Right renal pelvis (tissue), 4 donors: Measurements from ENCODE around the gene PALM3. TPM values are rescaled to one million over a fixed set of nuclear protein-coding genes. Genes with fewer than 3 reads are reported as not detected.
A peak's percentile ranks its signal among the peaks of the same experiment; 100 is the strongest.
"Not testable (repeated sequence)": the region's sequence is repeated elsewhere in the genome, so short reads cannot be mapped to it uniquely, and the experiment has no call there.

Source experiments
- DNase-seq, 4 donors: peaks; one replicate each; pipeline ENCODE4 v3.0.0-alpha.2; 2013; ENCODE audit warnings: low read depth in 4 of 4, low spot score in 3 of 4, missing footprints in 1 of 4
- polyA plus RNA-seq, 4 donors: library from polyadenylated mRNA; unstranded; fragments of 120-200 nt; gene quantifications; one replicate each; pipeline ENCODE4 v1.2.1, GENCODE V29; 2013; ENCODE audit not compliant: insufficient read length in 4 of 4

PALM3 gene
- polyA plus RNA-seq, 4 donors: 19.0 to 27.1 (median 21.5) TPM

DNA sequence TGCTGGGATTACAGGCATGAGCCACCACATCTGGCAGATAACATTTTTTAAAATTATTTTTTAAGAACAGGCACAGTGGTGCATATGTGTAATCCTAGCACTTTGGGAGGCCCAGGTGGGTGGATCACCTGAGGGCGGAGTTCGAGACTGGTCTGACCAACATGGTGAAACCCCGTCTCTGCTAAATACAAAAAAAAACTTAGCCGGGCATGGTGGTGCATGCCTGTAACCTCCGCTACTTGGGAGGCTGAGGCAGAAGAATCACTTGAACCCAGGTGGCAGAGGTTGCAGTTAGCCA, 631 bp upstream of the PALM3 start:
- no peak for DNase-seq

- no peak for DNase-seq
Measured at GRCh38 chr19:14061081-14061749, 661 bp downstream of the PALM3 start.

DNA sequence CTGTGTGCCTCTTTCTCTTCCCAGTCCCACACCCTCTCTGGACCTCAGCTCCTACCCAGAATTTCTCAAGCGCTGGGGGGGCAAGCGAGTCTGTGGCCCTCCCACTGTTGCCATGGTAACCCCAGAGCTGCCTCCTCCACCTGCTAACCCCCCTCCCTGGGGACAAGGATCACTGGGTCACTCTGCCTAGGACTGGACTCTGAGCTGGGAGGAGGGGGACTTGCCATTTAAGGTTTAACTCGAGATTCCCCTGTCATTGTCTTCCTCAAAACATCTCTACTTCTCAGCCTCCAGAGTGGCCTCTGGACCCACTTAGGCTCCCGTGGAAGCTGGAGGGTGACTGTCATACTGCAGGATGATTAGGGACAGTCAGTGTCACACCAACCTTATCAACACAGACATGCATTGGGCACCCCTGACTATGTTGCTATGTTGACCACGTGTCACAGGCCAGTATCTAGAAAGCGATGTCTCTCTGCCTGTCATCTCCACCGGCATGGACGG, 2.2 kb downstream of the PALM3 start:
- DNase-seq: no peak

GRCh38 chr19:14059093-14059480, 2.8 kb downstream of the PALM3 start:
- no peak for DNase-seq

DNA sequence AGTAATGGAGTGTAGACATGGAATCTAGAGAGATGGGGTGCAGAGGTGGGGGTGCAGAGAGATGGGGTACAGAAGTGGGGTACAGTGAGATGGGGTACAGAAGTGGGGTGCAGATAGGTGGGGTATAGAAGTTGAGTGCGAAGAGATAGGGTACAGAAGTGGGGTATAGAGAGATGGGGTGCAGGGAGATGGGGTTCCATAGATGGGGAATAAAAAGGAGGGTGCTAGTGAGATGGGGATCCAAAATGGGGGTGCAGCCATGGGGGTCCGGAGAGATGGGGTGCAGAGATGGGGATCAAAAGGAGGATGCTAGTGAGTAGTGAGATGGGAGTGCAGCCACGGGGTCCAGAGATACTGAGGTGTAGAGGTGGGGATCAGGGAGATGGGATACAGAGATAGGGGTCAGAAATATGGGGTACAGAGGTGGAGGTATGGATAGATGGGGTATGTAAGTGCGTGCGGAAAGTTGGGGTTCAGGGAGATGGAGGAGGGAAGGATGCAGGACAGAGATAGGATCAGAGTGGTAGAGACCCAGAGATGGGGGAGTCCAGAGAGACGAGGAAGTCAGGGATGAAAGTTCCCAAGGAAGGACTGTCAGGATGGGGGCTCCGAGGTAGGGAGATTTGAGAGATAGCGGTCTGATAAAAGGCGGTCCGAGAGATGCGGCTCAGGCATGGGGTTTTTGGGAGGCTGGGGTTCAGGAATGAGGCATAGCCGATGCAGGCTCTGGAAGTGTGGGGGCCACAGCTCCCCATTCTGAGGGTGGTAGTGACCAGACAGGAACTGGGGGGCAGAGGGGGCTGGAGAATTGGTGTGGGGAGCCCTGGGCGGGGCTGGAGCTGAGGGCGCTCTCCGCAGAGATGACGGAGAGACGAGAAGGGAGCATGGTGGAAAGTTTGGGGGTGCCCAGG, 3.4 kb downstream of the PALM3 start:
- no peak for DNase-seq

DNA sequence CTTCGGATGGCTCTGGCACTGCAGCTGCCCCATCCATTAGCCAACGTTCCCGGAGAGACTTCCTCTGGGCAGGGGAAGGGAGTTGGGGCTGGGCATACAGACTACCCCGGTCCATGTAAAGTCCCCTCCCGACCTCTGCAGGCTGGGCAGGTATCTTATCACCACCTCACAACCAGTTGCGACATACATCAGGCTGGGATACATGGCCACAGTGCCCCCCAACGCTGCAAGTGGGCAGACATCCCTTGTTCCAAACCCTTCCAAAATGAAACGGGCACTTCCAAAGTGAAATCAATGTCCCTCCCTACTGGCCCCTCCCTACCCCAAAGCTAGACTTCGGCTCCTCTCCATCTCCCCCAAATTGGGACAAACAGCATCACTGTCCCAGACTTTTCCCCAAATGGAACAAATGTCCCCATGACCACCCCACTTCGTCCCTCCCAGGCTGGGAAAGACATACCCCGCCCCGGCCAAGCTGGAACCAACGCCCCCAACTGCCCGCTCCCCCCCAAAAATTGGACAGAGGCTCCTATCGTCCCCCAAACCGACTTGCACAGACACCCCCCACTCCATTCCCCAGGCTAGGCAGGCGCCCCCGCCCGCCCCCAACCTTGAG, 5.0 kb downstream of the PALM3 start:
- DNase-seq: no peak

GRCh38 chr19:14056069-14056666, 5.7 kb downstream of the PALM3 start:
- DNase-seq: no peak

DNA sequence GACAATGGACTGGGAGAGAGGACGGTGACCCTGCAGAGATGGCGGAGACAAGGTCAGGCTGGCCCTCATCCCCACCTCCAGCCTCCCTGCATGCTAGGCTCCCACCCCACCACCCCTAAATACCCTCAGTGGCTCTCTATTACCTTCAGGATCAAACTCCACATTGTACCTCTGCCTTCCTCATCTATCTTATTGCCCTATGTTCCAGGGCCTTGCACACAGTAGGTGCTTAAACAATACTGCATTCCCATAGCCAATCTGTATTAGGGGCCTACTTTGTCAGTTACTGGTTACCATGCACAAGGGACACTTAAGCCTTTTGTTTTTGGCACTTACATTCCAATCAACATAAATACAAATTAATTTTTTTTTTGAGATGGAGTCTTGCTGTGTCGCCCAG, 6.5 kb downstream of the PALM3 start:
- DNase-seq: no peak

DNA sequence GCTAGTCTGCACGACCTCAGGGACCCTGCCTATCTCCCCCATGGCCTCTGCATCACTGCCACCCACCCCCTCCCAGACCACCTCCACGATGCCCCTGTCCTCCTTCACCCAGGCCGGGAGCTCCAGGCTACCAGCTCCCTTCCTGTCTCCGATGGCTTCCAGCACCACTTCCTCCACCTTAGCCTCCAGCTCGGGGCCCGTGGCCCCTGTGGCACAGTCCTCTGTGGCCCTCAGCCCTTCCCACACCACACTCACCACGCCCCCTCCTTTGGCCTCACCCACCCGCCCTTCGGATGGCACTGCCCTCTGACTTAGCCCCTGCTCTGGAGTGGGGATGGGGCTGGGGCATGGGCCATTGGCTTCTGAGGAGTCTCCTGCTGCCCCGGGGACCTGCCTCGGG, 7.2 kb downstream of the PALM3 start:
- DNase-seq: no peak

DNA sequence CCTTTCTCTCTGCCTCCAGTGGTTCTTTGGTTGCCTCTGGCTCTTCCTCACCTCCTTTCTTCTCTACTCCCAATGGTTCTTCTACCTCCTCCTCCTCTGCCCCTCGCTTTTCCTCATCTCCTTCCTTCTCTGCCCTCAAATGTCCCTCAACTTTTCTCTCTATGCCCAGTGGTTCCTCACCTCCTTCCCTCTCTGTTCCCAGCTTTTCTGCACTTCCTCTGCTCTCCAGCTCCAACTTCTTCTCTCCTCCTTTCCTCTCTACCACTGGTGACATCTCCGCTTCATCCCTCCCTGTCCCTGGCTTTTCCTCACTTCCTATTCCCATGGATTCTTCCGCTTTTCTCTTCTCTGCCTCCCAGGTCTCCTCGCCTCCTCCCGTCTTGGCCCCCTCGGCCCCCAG, 7.8 kb downstream of the PALM3 start:
- no peak for DNase-seq

DNA sequence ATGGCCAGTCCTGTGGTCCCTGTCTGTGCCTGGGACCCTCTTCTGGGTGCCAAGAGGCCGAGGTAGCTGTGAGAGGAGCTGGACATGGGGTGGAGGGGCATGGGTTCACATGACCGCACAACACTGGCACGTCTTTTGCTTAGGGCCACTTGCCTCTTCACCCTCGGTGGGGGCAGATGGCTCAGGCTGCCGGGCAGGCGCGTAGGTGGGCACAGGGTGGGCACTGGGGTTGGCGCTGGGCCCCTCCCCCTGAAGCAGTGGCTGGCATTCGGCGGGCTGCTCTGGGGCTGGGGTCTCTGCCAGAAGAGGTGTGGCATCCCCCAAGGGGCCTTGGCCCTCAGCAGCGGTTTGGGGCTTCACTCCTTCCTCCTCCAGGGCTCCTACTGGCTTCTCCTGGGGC, 8.4 kb downstream of the PALM3 start:
- no peak for DNase-seq

GRCh38 chr19:14053032-14053431, 8.8 kb downstream of the PALM3 start:
- DNase-seq: no peak

DNA sequence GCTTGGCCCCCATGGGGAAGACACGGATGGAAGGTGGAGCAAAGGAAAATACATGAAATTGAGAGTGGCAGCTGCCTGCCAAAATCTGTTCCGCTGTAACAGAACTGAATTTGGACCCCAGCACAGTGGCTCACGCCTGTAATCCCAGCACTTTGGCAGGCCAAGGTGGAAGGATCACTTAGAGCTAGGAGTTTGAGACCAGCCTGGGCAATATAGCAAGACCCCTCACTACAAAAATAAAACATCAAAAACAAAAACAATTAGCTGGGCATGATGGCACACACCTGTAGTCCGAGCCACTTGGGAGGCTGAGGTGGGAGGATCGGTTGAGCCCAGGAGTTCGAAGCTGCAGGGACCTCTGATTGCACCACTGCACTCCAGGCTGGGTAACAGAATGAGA, 9.4 kb downstream of the PALM3 start:
- DNase-seq: no peak

GRCh38 chr19:14051980-14052379, 9.9 kb downstream of the PALM3 start:
- DNase-seq: no peak

DNA sequence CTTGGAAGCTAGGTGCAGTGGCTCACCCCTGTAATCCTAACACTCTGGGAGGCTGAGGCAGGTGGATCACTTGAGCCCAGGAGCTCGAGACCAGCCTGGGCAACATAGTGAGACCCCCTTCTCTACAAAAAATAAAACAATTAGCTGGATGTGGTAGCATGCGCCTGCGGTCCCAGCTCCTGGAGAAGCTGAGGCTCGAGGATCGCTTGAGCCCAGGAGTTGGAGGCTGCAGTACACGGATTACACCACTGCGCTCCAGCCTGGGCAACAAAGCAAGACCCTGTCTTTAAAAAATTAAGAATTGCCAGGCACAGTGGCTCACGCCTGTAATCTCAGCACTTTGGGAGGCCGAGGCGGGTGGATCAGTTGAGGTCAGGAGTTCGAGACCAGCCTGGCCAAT, 10.9 kb downstream of the PALM3 start:
- not testable (repeated sequence) for DNase-seq

GRCh38 chr19:14050512-14050911, 11.4 kb downstream of the PALM3 start:
- DNase-seq: no peak

- no peak for DNase-seq
Measured at GRCh38 chr19:14048443-14049153, 13.3 kb downstream of the PALM3 start.

DNA sequence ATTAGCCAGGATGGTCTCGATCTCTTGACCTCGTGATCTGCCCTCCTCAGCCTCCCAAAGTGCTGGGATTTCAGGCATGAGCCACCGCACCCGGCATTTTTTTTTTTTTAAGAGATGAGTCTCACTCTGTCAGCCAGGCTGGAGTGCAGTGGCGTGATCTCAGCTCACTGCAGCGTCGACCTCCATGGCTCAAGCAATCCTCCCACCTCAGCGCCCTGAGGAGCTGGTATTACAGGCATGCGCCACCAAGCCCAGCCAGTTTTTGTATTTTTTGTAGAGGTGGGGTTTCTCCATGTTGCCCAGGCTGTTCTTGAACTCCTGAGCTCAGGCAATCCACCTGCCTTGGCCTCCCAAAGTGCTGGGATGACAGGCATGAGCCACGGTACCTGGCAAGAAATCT, 14.0 kb downstream of the PALM3 start:
- DNase-seq: not testable (repeated sequence)

DNA sequence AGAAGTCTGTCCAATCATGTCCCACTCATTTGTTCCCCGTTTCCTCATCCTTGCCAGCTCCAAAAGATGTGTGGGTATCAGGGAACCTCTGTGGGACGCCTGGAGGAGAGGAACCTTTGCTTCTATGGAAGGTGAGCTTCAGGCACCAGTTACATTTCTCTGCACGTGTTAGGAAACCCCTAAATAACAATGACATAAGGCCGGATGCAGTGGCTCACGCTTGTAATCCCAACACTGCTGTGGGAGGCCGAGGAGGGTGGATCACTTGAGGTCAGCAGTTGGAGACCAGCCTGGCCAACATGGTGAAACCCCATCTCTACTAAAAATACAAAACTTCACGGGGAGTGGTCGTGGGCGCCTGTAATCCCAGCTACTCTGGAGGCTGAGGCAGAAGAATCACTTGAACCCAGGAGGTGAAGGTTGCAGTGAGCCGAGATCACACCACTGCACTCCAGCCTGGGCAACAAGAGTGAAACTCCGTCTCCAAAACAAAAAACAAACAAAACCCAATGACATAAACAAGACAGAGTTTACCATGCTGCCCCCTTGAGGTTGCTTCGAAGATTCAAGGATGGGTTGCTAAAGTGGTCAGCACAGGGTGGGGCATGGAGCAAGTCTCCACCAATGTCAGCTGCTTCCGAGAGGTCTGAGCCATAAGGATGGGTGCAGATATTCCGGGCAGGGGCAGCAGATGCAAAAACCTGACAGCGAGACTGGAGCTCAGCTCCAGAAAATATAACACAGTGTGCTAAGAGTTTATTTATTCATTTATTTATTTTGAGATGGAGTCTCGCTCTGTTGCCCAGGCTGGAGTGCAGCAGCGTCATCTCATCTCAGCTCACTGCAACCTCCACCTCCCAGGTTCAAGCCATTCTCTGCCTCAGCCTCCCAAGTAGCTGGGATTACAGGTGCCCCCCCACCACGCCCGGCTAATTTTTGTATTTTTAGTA, 18.9 kb downstream of the PALM3 start:
- peak in 2 of 4 donors; percentile 50 to 63 for DNase-seq
